Natural killer cell treated with Interleukin-12 subunit alpha and Interleukin-12 subunit beta and Interleukin-15 and Interleukin-18, amount 100 ng/mL, for 72 hours (primary cell): ENCODE data around the gene DRC7. TPM values are rescaled to one million over a fixed set of nuclear protein-coding genes. Genes with fewer than 3 reads are reported as not detected.
"Not testable (repeated sequence)": the region's sequence is repeated elsewhere in the genome, so short reads cannot be mapped to it uniquely, and the experiment has no call there.

ENCODE experiments used
- ATAC-seq, 2 donors: fragments of 150-1000 bp; cut with Tn5 transposase in 1 of 2; sonication (Bioruptor Pico), chemical (Tn5 transposase) in 1 of 2; 2 replicates each; pipeline ENCODE4 v1.10.0; 2021
- DNase-seq: peaks from one replicate; pipeline ENCODE4 v3.0.0; 2022; ENCODE audit warnings: low spot score
- H3K27ac Mint-ChIP-seq, 2 donors: 1 replicate in 1 of 2; 2 replicates in 1 of 2; pipeline ENCODE4 v1.8.0; 2022; ENCODE audit warnings: mixed read lengths in 2 of 2, mild to moderate bottlenecking in 1 of 2, moderate library complexity in 1 of 2
- H3K27me3 Mint-ChIP-seq, 2 donors: 1 replicate in 1 of 2; 2 replicates in 1 of 2; pipeline ENCODE4 v1.8.0; 2022; ENCODE audit warnings: mixed read lengths in 2 of 2
- H3K36me3 Mint-ChIP-seq: one replicate; pipeline ENCODE4 v1.8.0; 2022; ENCODE audit warnings: mixed read lengths
- H3K4me1 Mint-ChIP-seq, 2 donors: 1 replicate in 1 of 2; 2 replicates in 1 of 2; pipeline ENCODE4 v1.8.0; 2022; ENCODE audit warnings: low read depth in 2 of 2, mixed read lengths in 2 of 2, mild to moderate bottlenecking in 1 of 2
- H3K4me3 Mint-ChIP-seq: one replicate; pipeline ENCODE4 v1.8.0; 2022; ENCODE audit warnings: mixed read lengths
- H3K9me3 Mint-ChIP-seq: 2 replicates; pipeline ENCODE4 v1.8.0; 2022; ENCODE audit warnings: mixed read lengths
- total RNA-seq, 2 donors: library from RNA; stranded (reverse); gene quantifications; one replicate each; pipeline ENCODE4 v1.2.3, GENCODE V29; 2022

DRC7 gene
- total RNA-seq, 2 donors from 2014 or later: not detected

DNA sequence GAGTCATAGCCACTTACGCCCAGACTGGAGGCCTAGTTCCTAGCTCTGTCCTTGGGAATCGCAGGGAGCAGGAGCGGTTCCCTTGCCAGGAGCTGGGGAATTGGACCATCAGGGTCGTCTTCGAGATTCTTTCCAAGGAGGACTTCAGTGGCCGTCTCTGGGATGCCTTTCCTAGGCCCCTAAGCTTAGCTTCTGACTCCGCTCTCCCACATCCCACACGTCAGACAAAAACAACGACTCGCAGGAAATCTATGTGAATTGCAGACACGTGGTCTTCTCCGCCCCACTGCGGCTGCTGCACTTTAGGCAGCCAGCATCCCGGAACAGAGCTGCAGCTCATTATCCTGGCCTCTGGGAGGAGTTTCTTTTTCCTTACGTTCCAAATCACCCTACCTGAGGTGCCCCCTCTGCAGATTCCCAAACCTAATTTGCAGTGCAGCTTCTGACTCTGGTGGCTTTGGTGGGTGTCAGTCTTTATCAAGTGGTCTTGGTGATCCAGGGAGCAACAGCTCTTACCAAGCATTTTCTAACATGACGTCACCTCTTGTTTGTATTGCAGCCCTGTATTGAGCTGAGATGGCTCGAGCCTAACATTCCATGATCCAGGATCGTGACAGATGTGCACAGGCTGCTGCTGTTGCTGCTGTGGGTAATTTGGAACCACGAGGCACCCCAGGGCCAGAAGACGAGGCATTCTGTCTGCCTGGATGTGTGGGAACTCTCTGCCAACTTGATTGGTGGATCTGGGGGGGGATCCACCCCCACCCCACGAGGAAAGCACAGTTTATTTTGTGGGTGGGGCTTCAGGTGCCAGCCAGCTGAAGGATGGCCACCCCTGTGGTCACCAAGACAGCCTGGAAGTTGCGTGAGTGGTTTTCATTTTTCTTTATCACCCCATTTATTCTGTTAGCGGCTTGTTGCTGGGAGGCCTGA, 42.1 kb downstream of the DRC7 start:
- no peaks in the 10 kb centered on the region for H3K27me3 Mint-ChIP-seq

DNA sequence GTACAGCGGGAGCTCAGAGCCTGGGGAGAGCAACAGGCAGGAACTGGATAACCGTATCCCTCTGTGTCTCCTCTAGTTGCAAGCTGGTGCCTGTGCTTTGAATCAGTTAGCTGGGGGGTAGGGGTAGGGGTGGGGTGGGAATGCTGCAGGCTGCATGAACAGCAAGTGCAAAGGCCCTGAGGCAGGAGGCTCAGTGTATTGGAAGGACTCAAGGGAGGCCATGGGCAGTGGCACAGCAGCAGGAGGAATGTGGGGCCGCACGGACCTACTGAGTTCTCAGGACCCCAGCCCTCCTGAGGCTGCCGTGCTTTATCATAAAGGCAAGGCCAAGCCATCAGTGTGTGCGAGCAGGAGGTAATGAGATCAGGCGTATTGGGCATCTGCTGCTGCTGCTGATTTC, 44.2 kb downstream of the DRC7 start:
- Mint-ChIP-seq H3K4me1 (peaks cover 22 to 25% of the 10 kb centered on the region in 2 donors), H3K9me3 (no peaks in the 10 kb centered on the region), H3K4me3 (no peak overlapping the region), H3K27me3 (no peaks in the 10 kb centered on the region), H3K36me3 (no peaks in the 10 kb centered on the region), H3K27ac (no peak overlapping the region)
- ATAC-seq (no peak), DNase-seq (no peak)

More for the DNA sequence above, 42.1 kb downstream of the DRC7 start:
- DNase-seq (no peak), ATAC-seq (no peak)
- H3K27ac Mint-ChIP-seq: peak overlapping the region; percentile 78 to 85
- peaks cover 22 to 27% of the 10 kb centered on the region in 2 donors for H3K4me1 Mint-ChIP-seq
- peaks cover 5% of the 10 kb centered on the region for H3K36me3 Mint-ChIP-seq
- peak overlapping the region; percentile 95 for H3K4me3 Mint-ChIP-seq
- no peaks in the 10 kb centered on the region for H3K9me3 Mint-ChIP-seq

DNA sequence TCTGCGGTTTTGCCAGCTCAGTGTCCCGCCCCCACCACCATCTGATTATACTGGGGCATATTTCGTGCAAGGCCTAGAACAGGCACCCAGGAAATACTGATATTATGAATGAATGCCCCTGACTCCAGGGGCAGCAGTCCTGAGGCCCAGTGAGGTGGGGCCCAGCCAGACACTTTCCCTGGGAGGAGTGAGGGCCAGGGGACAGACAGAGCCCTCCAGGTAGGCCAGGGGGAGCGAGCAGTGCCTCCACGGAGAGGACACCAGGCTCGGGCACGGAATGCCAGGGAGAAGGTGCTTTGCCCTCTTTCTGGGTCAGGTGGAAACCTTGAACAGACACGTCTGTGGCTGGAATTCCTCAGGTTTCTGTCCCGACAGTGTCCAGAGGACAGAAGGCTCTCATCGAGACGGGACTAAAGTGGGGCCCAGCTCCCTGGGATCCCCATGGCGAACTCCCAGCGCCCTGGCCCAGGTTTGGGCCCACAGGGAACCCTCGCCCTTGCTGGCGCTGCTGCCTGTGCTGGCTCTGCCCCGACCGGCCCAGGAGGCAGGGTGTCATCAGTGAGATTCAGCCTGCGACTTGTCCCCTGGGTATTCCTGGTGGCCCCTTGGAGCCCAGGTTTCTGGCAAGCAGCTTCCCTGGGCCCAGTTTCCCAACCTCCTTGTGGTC, 45.3 kb downstream of the DRC7 start:
- Mint-ChIP-seq H3K27ac (no peak overlapping the region), H3K36me3 (no peaks in the 10 kb centered on the region), H3K27me3 (no peaks in the 10 kb centered on the region), H3K4me1 (peaks cover 22 to 25% of the 10 kb centered on the region in 2 donors), H3K4me3 (no peak overlapping the region), H3K9me3 (no peaks in the 10 kb centered on the region)
- no peak for DNase-seq
- no peak for ATAC-seq

DNA sequence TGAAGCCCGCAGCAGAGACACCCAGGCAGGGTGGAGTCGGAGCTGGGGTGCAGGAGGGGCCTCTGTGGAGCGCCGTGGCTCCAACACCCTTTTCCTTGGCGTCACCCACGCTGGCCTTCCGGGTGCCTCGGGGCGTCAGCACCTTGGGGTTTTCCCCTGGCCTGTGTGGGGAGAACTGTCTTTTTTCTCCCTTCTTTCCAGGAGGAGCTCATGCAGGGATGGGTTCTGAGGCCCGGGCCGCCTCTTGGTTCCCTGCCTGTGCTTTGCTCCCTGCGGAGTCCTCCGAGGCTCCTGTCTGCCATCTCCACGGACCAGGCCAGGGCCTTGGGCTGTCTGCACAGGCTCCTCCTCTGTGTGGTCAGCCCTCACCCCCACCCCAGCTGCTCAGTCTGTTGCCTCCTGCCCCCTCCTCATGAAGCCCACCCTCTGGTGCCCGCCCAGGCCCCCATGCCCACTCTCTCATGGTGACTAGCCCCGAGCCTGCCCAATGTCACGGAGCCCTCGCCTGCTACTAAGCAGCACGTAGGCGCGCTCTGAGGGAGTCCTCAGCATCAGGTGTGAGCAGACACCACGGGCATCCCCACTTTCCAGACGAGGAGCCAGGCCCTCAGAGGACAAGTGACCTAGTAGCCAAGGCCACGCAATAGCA, 45.9 kb downstream of the DRC7 start:
- ATAC-seq: no peak
- Mint-ChIP-seq H3K9me3 (no peaks in the 10 kb centered on the region), H3K27me3 (no peaks in the 10 kb centered on the region), H3K4me1 (peaks cover 20% of the 10 kb centered on the region in 2 donors), H3K27ac (no peak overlapping the region), H3K36me3 (no peaks in the 10 kb centered on the region), H3K4me3 (no peak overlapping the region)
- DNase-seq: no peak

DNA sequence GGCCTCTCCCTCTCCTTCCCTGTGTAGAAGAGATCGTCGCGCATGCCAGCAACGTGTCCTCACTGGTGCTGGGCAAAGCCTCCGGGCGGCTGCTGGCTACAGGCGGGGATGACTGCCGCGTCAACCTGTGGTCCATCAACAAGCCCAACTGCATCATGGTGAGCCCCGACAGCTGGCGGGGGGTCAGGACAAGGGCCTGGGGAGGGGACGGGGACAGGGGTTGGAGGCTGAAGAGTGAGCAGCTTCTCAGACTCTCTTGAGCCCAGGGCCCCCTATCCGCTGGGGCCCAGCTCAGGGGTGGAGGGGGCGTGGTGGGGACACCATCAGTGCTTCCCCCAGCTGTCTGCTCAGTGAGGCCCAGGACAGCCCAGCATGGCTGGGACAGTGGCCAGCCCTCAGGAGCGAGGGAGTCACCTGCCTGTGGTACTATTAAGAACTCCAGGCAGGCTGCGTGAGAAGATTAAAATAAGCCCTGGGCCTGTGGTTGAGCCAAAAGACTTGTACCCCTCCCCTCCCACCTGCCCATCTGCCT, 47.1 kb downstream of the DRC7 start:
- no peak overlapping the region for H3K4me3 Mint-ChIP-seq
- H3K36me3 Mint-ChIP-seq: no peaks in the 10 kb centered on the region
- ATAC-seq: peak in 1 of 2 donors; percentile 26
- H3K9me3 Mint-ChIP-seq: no peaks in the 10 kb centered on the region
- DNase-seq: no peak
- peaks cover 10 to 13% of the 10 kb centered on the region in 2 donors for H3K4me1 Mint-ChIP-seq
- H3K27ac Mint-ChIP-seq: no peak overlapping the region
- no peaks in the 10 kb centered on the region for H3K27me3 Mint-ChIP-seq

DNA sequence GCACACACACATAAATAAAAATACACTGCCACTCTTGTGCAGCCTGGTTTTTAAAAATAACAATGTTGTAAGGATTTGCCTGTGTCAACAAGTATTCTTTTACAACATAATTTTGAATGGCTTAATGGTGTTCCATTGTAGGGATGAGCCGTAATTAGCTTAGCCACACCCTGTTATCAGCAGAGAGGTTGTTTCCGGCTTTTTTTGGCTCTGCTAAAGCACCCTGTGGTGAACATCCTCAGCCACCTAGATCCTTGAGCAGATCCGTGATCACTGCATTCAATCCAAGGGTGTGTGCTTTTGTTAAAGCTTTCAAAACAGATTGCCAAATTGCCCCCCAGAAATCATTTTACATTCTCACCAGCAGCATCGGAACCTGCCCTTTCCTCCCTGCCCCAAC, 47.9 kb downstream of the DRC7 start:
- Mint-ChIP-seq H3K27me3 (no peaks in the 10 kb centered on the region), H3K9me3 (no peaks in the 10 kb centered on the region), H3K4me3 (no peak overlapping the region), H3K27ac (no peak overlapping the region), H3K4me1 (peaks cover 1 to 7% of the 10 kb centered on the region in 2 donors), H3K36me3 (no peaks in the 10 kb centered on the region)
- no peak for DNase-seq
- no peak for ATAC-seq

DNA sequence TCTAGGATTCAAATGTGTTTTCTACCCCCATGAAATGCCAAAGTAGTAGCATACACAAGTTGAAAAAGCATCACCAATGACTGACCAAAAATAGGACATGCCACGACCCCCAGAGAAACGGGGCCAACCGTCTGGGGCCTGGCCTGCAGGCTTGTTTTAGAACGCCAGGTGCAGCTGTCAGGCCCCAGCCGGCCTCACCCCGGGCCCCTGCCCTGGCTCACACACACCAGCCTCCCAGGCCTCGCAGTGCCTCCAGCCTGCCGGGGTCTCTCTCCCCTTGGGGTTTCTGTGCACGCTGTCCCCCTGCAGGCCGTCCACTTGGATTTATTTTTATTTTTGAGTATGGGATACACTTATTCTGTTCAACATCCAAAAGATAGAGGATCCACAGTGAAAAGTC, 48.9 kb downstream of the DRC7 start:
- H3K9me3 Mint-ChIP-seq: no peaks in the 10 kb centered on the region

DNA sequence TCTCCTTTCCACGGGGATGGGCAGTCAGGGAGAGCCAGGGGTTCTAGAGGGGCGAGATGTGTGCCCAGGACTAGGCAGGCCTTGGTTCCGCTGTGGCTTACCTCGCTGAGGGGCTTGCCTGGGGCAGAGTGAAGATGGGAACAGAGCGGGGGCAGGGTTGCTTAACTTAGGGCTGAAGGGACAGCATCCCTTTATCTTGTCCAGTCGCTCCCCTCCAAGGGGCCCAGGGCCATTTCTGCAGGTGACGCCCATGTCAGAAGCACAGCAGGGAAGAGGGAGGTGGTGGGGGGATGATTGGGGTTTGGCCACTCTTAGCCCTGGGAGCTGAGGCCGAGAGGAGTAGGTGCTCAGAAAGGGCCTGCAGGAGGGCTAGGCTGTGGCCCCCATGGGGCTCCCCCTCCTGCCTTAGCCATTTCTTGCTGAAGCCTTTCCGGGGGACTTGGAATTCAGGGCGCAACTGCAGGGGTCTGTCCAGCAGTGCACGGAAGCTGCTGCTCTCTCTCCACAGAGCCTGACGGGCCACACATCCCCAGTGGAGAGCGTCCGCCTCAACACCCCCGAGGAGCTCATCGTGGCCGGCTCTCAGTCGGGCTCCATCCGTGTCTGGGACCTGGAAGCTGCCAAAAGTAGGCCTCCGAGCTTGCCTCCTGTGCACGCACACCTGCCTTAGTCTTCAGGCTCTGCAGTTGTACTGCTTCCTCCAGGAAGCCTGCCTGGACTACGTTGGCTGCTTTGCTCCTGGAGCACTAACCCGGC, 49.5 kb downstream of the DRC7 start:
- Mint-ChIP-seq H3K4me3 (no peak overlapping the region), H3K4me1 (peaks cover 0 to 5% of the 10 kb centered on the region in 2 donors), H3K27me3 (no peaks in the 10 kb centered on the region), H3K36me3 (no peaks in the 10 kb centered on the region), H3K9me3 (no peaks in the 10 kb centered on the region), H3K27ac (no peak overlapping the region)
- ATAC-seq (no peak), DNase-seq (no peak)

More for the DNA sequence above, 48.9 kb downstream of the DRC7 start:
- Mint-ChIP-seq H3K4me3 (no peak overlapping the region), H3K27me3 (no peaks in the 10 kb centered on the region), H3K36me3 (no peaks in the 10 kb centered on the region), H3K4me1 (peaks cover 0 to 5% of the 10 kb centered on the region in 2 donors), H3K27ac (no peak overlapping the region)
- DNase-seq (no peak), ATAC-seq (no peak)

DNA sequence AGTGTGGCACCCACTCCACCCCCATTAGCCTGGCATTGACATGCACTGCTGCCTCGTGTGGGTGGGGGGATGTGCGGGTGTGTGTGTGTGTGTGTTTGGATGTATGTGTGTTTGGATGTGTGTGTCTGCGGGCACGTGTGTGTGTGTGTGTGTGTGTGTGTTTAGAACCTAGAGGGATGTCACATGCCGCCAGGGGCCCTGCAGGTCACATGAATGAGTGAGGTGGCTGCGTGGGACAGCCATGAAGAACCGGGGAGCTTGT, 50.0 kb downstream of the DRC7 start:
- ATAC-seq (no peak), DNase-seq (no peak)
- Mint-ChIP-seq H3K27me3 (no peaks in the 10 kb centered on the region), H3K36me3 (no peaks in the 10 kb centered on the region), H3K4me3 (no peak overlapping the region), H3K9me3 (no peaks in the 10 kb centered on the region), H3K4me1 (peaks cover 1 to 6% of the 10 kb centered on the region in 2 donors), H3K27ac (no peak overlapping the region)

DNA sequence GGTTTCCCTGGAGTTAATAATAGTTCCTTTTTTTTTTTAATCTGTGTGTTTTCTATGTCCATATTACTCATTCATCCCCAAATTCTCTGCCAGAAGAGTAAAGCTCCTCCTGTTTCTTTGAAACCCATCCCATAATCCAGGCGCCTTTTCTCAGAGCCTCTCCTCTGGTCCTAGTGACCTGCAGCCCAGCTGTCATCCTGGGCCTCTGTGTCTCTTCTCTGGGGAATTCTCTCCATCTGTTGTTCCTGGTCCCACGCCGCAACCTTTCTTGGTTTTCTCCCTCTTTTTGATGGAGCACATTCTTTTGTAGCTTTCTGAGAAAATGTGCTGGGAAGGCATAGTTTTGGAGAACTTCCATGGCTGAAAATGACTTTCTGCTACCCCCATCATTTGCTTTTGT, 51.2 kb downstream of the DRC7 start:
- DNase-seq (no peak), ATAC-seq (no peak)
- peaks cover 10 to 17% of the 10 kb centered on the region in 2 donors for H3K4me1 Mint-ChIP-seq
- no peaks in the 10 kb centered on the region for H3K36me3 Mint-ChIP-seq
- no peaks in the 10 kb centered on the region for H3K27me3 Mint-ChIP-seq
- H3K27ac Mint-ChIP-seq: no peak overlapping the region
- H3K4me3 Mint-ChIP-seq: no peak overlapping the region
- no peaks in the 10 kb centered on the region for H3K9me3 Mint-ChIP-seq

DNA sequence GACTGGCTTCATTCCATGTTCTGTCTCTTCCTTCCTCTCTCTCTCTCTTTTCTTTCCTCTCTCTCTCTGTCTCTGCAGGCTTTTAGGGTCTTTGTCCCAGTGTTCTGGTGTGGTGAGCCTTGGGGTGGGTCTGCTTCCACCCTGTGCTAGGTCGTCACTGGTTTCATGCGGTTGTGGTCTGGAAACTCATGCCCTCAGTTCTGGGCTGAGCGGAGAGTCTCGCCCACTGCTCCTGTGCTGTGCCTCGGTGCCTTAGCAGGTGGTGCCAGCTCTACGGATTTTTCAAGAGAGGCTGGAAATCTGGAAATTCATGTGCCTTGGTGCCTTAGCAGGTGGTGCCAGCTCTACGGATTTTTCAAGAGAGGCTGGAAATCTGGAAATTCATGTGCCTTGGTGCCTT, 51.7 kb downstream of the DRC7 start:
- H3K27ac Mint-ChIP-seq, H3K36me3 Mint-ChIP-seq, H3K9me3 Mint-ChIP-seq, H3K27me3 Mint-ChIP-seq, DNase-seq, ATAC-seq, H3K4me3 Mint-ChIP-seq: not testable (repeated sequence)
- H3K4me1 Mint-ChIP-seq: peaks cover 16 to 23% of the 10 kb centered on the region in 2 donors

DNA sequence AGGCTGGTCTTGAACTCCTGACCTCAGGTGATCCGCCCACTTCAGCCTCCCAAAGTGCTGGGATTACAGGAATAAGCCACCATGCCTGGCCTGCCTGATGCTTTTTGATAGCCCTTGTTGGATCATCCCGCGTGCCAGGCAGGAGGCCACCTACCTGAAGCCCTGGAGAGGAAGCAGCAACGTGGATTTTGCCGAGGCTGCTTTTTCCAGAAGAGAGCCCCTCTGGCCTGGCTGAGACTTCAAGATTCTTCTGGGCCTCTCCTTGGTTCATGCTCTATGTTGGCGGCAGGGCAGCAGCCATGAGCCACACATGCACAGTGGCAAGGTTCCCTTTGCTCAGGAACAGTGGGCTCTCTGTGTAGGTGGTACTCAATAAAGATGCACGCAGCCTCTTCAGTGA, 52.5 kb downstream of the DRC7 start:
- no peak overlapping the region for H3K27ac Mint-ChIP-seq
- H3K9me3 Mint-ChIP-seq: no peaks in the 10 kb centered on the region
- ATAC-seq: no peak
- DNase-seq: no peak
- H3K4me1 Mint-ChIP-seq: peaks cover 16 to 23% of the 10 kb centered on the region in 2 donors
- H3K36me3 Mint-ChIP-seq: no peaks in the 10 kb centered on the region
- no peaks in the 10 kb centered on the region for H3K27me3 Mint-ChIP-seq
- H3K4me3 Mint-ChIP-seq: no peak overlapping the region

DNA sequence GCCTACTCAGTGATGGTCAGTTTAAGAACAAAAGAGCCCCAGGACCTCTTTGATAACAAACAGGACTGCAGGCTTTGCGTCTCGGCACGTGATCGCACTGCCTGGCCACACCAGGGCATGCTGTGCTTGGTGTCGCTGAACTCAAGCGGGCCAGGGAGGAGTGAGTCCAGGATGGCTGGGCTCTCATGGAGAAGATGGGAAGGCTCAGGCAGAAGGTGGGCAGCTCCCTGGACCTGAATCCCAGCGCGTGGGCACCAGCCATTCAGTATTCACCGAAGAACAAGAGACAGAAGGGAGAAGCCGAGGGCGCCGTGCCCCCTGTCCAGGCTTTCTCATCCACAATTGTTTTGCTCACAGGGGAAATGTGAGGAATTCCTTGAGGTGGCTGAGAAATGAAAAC, 52.9 kb downstream of the DRC7 start:
- no peak overlapping the region for H3K4me3 Mint-ChIP-seq
- no peaks in the 10 kb centered on the region for H3K36me3 Mint-ChIP-seq
- H3K4me1 Mint-ChIP-seq: peaks cover 16 to 23% of the 10 kb centered on the region in 2 donors
- ATAC-seq (no peak), DNase-seq (no peak)
- H3K27ac Mint-ChIP-seq: no peak overlapping the region
- no peaks in the 10 kb centered on the region for H3K9me3 Mint-ChIP-seq
- H3K27me3 Mint-ChIP-seq: no peaks in the 10 kb centered on the region
